ENCODE measurements around the gene DHRS9.

Gene DHRS9

GRCh38 chr2:169108099-169108884 is 38.9 kb downstream of the DHRS9 start:
- TF ChIP-seq, protein P1, sequence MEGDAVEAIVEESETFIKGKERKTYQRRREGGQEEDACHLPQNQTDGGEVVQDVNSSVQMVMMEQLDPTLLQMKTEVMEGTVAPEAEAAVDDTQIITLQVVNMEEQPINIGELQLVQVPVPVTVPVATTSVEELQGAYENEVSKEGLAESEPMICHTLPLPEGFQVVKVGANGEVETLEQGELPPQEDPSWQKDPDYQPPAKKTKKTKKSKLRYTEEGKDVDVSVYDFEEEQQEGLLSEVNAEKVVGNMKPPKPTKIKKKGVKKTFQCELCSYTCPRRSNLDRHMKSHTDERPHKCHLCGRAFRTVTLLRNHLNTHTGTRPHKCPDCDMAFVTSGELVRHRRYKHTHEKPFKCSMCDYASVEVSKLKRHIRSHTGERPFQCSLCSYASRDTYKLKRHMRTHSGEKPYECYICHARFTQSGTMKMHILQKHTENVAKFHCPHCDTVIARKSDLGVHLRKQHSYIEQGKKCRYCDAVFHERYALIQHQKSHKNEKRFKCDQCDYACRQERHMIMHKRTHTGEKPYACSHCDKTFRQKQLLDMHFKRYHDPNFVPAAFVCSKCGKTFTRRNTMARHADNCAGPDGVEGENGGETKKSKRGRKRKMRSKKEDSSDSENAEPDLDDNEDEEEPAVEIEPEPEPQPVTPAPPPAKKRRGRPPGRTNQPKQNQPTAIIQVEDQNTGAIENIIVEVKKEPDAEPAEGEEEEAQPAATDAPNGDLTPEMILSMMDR (IDR thresholded peaks at IDR 0.05; ENCODE audit: borderline replicate concordance, insufficient read depth, low read depth, low read length): no peak
- H3K4me3 ChIP-seq (ENCODE audit: low read depth, low read length): no peak overlapping the region

DNA sequence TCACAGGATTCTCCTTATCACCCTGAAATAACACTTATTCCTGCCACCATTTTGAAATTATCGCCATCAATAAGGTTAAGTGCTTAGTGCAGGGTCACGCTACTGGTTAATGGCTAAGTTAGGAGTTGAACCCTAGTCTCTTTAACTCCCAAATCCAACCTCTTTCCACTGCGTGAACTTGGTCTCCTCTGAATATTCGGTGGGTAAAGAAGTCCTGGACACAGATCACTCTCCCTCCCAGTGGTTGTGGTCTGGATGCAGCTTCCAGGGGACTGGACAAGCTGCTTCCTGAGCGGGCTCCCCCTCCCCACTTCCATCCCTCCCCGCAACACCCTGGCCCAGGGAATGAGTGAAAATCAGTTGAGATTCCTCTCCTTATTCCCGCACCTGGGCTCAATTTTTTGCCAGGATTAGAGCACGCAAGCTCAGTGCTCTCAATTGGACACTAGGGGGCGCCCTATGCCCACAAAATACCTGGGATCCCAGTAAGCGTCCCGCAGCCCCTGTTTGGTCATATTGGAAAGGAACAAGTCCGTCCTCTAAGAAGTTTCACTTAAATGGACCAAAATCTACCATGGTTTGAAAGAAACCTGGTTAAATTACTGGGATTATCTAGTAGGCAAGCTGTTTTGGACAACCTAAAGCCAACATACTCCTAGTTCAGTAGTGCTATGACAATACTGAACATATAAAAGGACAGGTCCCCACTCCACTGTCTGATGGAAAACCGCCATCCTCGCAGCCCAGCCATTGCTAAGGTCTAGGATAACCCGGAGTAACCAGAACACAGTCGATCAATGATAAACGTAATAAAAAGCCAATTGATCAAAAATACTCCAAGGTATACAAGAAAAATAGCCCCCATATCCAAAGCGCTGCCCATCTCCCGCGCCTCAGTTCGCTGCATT is 40.4 kb downstream of the DHRS9 start:
- TF ChIP-seq, protein P1 (IDR thresholded peaks at IDR 0.05; ENCODE audit: borderline replicate concordance, insufficient read depth, low read depth, low read length): peak; percentile 86

DNA sequence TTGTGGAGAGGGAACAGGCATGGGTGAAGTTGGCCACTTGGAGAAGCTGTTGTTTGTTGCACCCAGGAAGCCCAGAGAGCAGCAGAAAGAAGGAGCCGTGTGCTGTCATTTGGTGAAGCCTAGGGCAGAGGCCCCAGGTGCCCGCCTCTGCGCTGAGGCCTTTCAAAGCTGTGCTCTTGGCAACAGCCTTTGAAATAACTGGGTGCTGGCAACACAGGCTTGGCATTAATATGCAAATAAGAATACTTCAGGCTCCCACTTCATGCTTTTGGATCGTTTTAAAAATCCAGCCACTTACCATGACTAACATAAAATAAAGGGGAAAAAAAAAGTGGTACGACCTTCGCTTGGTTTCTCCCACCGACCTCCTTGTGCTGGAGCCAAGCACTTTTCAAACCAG is 41.1 kb downstream of the DHRS9 start:
- H3K4me3 ChIP-seq (ENCODE audit: low read depth, low read length): no peak overlapping the region
- TF ChIP-seq, protein P1 (IDR thresholded peaks at IDR 0.05; ENCODE audit: borderline replicate concordance, insufficient read depth, low read depth, low read length): no peak

More for the DNA sequence above, 40.4 kb downstream of the DHRS9 start:
- no peak overlapping the region for H3K4me3 ChIP-seq (ENCODE audit: low read depth, low read length)

- H3K4me3 ChIP-seq (ENCODE audit: low read depth, low read length): no peak overlapping the region
- TF ChIP-seq, protein P1 (IDR thresholded peaks at IDR 0.05; ENCODE audit: borderline replicate concordance, insufficient read depth, low read depth, low read length): no peak
Observed at GRCh38 chr2:169110916-169111315, 41.6 kb downstream of the DHRS9 start.

- TF ChIP-seq, protein P1 (IDR thresholded peaks at IDR 0.05; ENCODE audit: borderline replicate concordance, insufficient read depth, low read depth, low read length): no peak
- H3K4me3 ChIP-seq (ENCODE audit: low read depth, low read length): no peak overlapping the region
Observed at GRCh38 chr2:169112841-169113240, 43.5 kb downstream of the DHRS9 start.

DNA sequence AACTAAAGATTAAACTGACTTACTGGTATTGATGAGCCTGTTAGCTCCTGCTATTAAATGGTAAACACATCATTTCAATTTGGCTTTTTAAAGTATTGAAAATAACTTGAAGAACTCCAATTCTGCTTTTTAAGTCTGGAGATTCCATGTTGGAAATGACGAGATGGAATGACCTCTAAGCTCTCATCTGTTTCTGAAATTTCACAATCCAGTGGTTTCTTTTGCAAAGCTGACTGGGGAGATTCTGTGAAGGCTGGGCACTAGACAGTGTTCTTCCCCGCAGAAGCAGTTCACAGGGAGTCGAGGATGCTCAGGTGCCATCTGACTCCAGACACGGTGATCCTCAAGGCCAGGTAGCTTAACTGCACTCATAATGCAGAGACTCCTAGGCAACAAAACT is 44.7 kb downstream of the DHRS9 start:
- TF ChIP-seq, protein P1 (IDR thresholded peaks at IDR 0.05; ENCODE audit: borderline replicate concordance, insufficient read depth, low read depth, low read length): no peak
- H3K4me3 ChIP-seq (ENCODE audit: low read depth, low read length): no peak overlapping the region
